Glomerular visceral epithelial cell (primary cell): ENCODE measurements around the gene IL15.
"Not testable (repeated sequence)": the region's sequence is repeated elsewhere in the genome, so short reads cannot be mapped to it uniquely, and the experiment has no call there.

Experiments used
- DNase-seq: peaks from one replicate; pipeline ENCODE4 v3.0.0-alpha.2; 2016; ENCODE audit errors: extremely low spot score

IL15 gene

DNA sequence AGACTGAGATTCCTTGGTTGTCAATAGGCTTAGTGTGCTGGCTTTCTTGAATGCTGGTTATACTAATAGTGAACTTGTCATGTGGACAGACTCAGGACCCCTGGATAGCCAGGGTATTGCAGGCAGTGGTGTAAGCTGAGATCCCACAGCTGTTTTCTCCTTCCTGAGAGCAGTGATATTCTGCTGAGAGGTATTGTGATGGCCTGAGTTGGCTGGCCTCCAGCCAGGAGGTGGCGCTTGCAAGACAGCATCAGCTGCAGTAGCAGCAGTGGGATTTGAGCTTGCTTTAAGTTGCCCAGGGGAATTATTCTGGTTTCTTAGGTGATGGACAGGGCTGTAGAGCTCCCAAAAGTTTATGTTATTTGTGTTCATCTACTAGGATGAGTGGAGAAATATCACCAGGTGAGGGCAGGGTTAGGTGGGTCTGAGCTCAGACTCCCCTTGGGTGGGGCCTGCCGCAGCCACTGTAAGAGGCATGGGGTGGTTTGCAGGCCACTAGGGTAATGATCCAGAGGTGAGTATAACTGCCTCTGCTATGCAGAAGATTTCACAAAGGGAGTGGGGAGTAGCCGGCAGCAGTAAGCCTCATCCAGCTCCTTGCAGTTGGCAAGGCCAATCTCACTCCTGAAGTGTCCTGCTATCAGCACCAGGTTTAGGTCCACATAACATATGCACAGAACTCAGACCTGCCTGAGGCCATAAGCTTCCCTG is 66.2 kb downstream of the IL15 start:
- DNase-seq = peak; percentile 19

DNA sequence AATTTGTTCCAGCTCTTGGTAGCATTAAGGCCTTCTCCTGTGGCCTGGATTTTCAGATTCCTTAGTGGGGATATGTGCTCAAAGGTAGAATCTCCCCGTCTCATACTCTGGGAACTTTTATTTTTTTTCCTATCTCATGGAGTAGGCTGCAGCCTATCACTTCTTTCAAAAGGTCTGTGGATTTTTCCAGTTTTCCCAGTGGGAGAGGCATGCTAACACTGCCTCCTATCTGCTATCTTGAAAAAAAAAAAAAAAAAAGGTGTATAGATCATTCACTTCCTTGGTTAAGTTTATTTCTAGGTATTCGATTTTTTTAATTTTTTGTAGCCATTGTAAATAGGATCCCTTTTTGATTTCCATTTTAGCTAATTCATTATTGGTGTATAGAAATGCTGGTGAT is 67.1 kb downstream of the IL15 start:
- DNase-seq = no peak

DNA sequence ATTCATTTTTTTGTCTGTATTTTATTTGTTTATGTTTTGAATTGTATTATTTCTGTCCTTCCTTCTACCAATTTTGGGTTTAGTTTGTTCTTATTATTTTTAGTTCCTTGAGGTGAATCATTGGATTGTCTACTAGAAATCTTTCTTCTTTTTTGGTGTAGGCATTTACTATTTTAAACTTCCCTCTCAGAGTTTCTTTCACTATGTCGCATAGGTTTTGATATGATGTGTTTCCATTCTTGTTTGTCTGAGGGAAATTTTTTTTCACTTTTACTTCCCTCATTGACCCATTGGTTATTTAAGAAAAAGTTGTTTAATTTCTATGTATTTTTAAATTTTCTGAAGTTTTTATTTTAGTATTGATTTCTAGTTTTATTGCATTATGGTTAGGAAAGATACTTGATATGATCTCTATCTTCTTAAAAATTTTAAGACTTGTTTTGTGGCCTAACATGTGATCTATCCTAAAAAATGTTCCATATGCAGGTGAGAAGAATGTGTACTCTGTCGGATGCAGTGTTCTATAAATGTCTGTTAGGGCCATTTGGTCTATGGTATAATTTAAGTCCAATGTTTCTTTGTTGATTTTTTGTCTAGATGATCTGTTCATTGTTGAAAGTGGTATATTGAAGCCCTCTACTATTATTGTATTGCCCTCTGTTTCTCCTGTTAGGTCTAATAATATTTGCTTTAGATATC is 68.8 kb downstream of the IL15 start:
- DNase-seq = no peak

DNA sequence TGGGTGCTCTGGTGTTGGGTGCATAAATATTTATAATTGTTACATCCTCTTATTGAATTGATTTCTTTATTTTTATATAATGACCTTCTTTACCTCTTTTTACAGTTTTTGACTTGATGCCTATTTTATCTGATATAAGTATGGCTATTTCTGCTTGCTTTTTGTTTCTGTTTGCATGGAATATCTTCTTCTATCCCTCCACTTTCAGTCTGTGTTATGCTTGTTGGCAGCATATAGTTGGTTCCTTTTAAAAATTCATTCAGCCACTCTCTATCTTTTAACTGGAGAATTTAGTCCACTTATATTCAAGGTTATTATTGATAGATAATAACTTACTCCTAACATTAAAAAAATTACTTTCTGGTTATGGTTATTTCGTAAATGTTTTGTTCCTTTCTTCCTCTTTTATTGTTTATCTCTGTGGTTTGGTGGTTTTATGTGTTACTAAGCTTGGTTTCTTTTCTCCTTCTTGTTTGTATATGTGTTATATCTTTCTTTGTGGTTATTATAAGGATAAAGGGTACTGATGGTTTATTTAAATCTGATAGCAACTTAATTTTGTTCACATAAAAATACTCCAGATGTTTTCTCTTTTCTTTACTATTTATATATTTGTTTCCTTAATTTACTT is 69.5 kb downstream of the IL15 start:
- no peak for DNase-seq

DNA sequence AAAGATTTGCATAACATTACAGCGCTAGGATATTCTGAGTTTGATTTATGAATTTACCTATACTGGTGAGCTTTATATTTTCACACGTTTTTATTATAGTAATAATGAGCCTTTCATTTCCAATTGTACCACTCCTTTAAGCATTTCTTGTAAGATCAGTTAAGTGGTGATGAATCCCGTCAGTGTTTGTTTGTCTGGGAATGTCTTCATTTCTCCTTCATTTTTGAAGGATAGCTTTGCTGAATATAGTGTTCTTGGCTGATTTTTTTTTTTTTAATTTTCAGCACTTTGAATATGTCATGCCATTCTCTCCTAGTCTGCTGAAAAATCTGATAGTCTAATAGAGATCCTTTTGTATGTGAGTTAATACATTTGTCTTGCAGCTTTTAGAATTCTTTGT is 70.1 kb downstream of the IL15 start:
- no peak for DNase-seq

DNA sequence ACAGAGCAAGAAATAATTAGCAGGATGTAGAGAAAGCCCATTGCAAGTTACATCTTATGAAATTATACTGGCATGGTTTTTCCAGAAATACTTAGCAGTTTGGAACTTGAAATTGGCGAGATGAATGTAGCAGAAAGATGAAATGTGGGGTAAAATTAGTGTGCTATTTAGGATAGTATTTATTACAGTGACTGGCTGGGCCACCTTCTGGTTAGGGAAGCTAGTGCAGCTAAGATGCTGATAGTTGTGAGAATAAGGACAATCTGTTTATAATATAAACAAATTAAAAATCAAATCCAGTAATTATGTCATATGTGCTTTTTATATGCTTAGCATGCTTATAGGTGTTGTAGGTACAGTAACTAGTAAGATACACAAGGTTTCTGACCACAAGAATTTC is 74.8 kb downstream of the IL15 start:
- peak; percentile 20 for DNase-seq

DNA sequence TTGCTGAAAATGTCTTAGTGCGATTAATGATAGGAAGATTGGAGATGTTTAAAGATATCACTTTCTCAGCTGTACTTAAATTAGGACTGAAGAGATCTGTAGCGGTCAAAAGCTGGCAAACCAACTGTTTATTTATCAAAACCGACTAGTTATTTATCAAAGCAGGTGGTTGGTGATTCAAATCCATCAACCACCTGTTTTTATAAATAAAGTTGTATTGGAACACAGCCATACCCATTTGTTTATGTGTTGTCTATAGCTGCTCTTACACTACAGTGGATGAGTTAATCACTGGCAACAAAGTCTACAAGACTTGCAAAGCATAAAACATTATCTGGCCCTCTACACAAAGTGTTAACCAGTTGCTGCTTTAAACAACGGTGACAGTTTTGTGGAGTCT is 76.8 kb downstream of the IL15 start:
- no peak for DNase-seq

DNA sequence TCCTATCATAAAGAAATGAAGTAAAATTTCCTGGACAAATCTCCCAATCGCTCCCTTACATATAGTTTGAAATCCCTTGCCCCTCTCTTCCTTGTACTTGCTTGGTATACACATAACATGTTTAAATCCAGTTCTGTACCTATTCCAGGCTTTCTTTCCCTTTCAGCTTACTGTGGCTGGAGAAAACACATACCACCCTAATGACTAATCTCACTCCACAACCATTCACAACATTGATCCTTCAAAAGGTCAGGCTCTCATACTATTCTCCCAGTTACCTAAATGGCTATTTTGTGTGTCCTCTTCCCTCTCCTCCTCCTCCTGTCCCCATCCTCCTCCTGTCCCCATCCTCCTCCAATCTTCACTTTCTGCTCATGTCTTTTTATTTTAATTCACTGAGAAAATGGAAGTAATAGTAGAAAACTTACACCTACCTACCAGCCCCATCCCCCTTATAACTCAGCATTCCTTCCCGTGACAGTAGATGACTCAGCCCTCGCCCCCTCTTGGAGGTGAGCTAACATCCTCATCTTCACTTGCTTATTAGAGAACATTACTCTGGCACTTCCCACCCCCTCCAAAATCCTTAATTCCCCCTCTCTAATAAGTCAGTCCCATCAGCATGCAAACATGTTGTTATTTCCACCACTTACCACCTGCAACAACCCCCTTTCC is 77.5 kb downstream of the IL15 start:
- DNase-seq = peak; percentile 77

DNA sequence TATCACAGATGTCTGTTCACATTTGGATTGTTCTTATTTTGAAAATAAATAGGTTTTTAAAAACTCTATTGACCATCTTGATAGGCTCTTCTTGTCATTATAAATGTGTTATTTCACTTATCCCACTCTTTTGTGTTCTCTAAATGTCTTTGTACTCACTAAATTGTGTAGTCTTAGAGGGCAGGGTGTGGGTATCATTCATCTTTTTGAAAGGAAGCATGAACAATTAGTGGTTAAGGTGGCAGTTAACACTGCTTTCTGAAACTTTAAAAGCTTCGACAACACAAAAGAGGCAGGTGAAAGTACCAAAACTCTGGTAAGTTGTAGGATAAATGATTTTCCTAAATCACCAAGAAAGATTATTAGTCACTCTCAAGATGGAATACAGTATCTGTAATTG is 83.2 kb downstream of the IL15 start:
- no peak for DNase-seq

DNA sequence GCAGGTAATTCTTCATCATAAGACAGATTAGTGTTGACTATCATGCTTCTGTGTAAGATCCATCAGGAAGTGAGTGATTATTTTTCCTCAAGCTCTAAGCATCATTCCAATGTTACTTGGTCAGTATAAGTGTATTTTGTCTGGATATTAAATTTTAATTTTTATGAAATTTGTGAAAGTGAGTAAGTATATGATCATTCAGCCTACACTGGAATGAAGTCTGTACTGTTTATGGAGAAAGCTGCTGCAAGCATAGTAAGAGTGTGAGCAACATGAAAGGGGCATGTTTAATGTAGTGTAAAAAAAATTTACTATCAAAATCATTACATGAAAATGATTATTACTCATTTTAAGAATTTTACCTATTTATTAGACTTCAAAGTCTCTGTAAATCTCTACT is 84.8 kb downstream of the IL15 start:
- DNase-seq = no peak

DNA sequence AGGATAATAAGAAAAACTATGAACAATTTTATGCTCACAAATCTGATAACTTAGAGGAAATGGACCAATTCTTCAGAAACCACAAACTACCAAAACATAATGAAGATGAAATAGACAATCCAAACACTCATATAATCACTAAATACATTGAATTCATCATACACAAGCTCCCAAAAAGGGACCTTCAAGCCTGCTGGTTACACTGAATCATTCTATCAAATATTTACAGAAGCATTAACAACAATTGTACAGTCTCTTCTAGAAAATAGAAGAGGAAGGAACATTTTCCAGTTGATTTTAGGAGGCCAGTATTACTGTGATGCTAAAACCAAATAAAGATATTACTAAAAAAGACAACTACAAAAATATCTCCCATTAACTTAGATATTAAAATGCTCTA is 88.3 kb downstream of the IL15 start:
- no peak for DNase-seq

DNA sequence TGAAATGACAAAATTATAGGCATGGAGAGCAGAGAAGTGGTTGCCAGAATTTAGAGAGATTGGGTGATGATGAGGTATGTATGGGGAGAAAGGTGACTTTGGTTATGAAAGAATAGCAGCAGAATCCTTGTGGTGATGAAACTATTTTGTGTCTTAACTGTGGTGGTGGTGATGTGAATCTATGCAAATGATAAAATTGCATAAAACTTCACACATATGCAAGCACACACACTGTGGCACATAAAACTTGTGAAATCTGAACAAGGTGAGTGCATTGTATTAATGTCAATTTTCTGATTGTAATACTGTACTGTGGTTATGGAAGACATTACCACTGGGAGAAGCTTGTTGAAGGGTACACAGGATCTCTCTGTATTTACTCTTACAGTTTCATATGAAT is 91.0 kb downstream of the IL15 start:
- DNase-seq = no peak

DNA sequence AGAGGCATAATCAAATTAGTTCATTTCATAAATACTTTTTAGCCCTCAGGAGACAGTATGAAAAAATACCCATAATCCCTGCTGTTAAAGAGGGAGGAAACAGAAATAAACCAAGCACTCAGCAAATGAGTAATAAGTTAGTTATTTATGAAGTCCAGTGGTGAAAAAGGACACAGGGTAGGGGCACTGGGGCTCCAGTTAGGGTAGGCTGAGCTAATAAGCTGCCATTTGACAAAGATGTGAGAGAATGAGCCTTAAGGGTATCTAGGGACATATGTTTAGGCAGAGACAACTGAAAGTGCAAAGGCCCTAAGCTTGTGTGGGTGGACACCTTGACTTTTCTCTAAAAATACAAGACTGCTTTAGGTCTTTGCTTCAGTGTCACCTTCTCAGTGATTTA is 94.4 kb downstream of the IL15 start:
- no peak for DNase-seq

DNA sequence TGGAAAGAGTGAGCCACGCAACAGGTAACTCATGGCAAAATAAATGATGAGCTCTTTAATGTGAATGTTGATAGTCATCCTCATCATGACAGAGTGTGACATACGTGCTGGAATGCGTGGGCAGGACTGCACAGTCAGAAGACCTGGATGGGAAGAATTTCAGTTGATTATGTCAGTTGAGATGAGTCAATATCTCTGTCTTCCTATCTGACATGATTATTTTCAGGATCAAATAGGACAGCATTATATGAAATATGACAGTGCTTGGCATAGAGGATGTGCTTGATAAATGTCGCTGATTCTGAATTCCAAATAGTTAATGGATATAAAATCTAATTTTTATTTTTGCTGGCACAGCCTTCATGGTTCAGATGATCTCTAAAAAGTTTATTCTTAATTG is 95.1 kb downstream of the IL15 start:
- DNase-seq = peak; percentile 20

DNA sequence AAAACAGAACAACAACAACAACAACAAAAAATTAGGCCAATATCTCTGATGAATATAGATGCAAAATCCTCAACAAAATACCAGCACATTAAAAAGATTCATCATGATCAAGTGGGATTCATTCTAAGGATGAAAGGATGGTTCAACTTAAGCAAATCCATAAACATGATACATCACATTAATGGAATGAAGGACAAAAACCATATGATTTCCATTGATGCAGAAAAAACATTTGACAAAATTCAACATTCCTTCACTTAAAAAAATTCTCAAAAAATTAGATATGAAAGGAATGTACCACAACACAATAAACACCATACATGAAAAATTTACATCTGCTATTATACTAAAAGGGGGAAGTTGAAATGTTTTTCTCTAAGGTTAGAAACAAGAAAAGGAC is 103.3 kb downstream of the IL15 start:
- DNase-seq = no peak

DNA sequence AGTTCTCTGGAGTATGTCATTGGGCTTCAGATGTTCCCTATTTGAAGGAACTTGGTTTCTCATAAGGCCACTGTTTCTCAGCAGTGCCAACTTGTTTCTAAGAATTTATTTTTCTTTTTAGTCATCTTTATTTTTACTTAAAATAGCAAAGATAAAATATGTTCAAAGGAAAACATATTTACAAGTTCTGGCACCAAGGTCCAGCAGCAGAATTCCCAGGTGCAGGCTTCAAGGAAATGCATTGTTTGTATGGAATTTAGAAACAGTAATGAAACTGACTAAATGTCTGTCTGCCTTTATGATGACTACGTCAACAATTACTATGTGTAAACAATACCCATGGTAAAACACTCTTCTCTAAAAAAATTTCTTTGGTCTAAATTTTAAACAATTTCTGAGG is 109.6 kb downstream of the IL15 start:
- no peak for DNase-seq

DNA sequence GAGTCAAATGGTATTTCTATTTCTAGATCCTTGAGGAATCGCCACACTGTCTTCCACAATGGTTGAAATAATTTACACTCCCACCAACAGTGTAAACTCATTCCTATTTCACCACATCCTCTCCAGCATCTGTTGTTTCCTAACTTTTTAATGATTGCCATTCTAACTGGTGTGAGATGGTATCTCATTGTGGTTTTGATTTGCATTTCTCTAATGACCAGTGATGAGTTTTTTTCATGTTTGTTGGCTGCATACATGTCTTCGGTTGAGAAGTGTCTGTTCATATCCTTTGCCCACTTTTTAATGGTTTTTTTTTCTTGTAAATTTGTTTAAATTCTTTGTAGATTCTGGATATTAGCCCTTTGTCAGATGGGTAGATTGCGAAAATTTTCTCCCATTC is 115.4 kb downstream of the IL15 start:
- not testable (repeated sequence) for DNase-seq

DNA sequence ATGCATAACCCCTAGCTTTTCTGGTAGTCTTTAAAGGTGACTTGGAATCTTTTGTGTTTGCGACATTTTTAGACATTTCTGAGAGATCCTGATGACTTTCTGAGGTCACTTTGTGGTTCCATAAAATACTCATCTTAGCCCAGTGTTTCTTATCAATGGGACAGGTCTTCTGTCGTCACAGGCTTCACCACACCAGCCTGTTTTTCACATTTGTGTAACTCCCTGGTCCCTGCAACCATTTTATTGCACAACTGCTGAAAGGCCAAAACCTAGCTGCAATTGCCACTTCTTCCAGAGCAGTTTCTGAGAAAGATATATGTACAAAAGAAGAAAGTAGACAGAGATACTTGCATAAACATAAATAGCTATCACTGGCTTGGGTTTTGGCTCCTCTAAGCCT is 120.9 kb downstream of the IL15 start:
- DNase-seq = no peak

DNA sequence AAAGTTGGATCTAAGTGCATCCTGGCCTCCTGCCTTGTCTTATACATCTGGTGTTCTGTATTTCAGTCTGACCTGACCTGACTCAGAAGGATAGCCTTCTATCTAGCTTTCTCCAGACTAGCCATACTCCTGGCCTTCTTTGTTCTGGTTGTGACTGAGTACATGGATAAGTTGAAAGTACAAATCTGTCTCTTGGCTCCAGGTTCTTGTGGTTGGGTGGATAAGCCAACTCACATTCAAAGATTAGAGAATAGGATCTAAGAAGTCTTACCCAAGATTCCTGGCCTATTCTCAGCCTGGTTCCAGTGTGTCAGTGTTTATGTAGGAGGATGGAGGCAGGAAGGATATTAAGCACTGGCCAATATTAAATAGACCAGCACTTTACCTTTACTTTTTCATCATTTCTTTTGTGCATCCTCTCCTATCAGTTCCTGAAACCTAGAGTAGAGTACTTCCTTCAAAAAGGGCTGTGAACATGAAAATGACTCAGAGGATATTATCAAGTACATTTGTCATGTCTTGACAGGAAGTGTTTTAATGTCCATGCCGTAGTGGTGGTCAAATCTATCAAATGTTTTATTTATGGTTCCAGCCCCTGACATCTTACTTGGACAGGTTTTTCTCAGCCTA is 123.5 kb downstream of the IL15 start:
- DNase-seq = no peak

DNA sequence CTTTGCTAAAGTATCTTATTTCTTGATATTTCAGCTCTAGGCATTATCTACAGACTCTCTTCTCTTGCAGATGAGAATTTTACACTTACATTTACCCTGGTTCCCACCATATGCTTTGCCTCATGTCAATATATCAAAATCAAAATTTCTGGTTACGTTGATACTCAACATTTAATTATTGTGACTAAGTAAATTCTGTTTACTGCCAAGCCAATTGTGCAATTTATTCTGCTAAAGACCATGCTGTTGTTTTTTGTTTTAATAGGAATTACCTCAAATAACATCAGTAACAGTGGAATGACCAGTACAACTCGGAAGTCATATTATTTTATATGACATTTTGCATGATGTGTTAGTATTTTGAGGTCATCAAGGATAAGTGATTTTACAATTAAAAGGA is 125.5 kb downstream of the IL15 start:
- no peak for DNase-seq

DNA sequence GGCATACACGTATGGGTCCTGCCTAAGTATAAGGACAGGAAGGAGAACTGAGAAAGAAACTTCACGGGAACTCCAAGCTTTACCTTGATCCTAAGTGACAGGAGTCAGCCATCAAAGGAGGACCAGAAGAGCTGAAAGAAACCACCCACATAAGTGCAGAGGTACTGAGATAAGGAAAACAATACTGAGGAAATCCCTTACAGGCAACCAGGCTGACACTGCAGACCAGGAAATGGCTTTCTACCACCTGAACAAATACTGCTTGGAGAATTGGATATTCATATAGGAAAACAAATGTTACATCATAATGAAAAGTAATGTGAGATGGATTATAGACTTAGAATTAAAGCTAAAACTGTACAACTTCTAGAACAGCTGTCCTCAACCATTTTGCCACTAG is 127.0 kb downstream of the IL15 start:
- DNase-seq = no peak

DNA sequence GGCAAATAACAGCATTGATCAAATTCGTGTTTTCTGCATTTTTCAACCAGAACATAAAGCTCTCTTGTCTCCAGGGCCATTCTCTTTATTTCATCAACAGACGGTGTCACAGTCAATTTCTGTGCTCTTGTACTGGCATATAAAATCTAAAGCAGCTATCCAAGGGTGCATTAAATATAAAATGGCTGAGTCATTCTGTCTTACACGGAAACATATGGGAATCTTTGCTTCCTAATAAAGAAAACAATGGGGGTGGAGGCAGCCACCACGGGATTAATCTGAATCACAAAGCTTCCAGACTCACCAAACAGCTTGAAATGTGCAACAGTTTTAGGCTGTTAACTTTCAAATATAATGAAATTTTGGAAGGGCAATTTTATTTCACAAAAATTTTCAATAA is 132.6 kb downstream of the IL15 start:
- no peak for DNase-seq
